Left ventricle myocardium superior (tissue), 1 donor: ENCODE data around the gene SPATA1. TPM values are rescaled to one million over a fixed set of nuclear protein-coding genes. Genes with fewer than 3 reads are reported as not detected.
"Not testable (repeated sequence)": the region's sequence is repeated elsewhere in the genome, so short reads cannot be mapped to it uniquely, and the experiment has no call there.

Experiments
- ATAC-seq: fragments of 200-7000 bp; cut with Tn5 transposase; one replicate; pipeline ENCODE4 v1.9.1; 2020; ENCODE audit warnings: mild to moderate bottlenecking, moderate library complexity
- DNase-seq: peaks from one replicate; pipeline ENCODE4 v3.0.0-alpha.2; 2020
- intact Hi-C: fragments of 100-400 bp; cut with micrococcal nuclease; formaldehyde crosslinking; loops from one replicate; pipeline ENCODE4 v1.11.0; 2022
- total RNA-seq: library from RNA; stranded (reverse); fragmentation: NEBNext Ultra II Directional; extraction: Animal tissue kit (Norgen Biotek cat#: 25700); gene quantifications from one replicate; pipeline ENCODE4 v1.2.1, GENCODE V29; 2021
- donor health status: DM: no; HTN: yes; CAD: no; lungs with severe emphysema.

Gene SPATA1
- total RNA-seq, 1 donor from 2014 or later = 1.7 TPM

GRCh38 chr1:84582802-84583587, 76.8 kb downstream of the SPATA1 start:
- intact Hi-C loops = no loop called here
- no peak for ATAC-seq
- no peak for DNase-seq

- ATAC-seq = peak; percentile 33
- no peak for DNase-seq
- intact Hi-C loops = no loop called here
Observed at GRCh38 chr1:84583648-84584047, 77.5 kb downstream of the SPATA1 start.

GRCh38 chr1:84584126-84584525, 77.9 kb downstream of the SPATA1 start:
- intact Hi-C loops = no loop called here
- no peak for ATAC-seq
- DNase-seq = no peak

- intact Hi-C loops = no loop called here
- DNase-seq = no peak
- no peak for ATAC-seq
Observed at GRCh38 chr1:84585803-84586202, 79.6 kb downstream of the SPATA1 start.

- ATAC-seq (no peak), DNase-seq (no peak)
- intact Hi-C loops = no loop called here
Observed at GRCh38 chr1:84587099-84587498, 80.9 kb downstream of the SPATA1 start.

- intact Hi-C loops, DNase-seq, ATAC-seq: not testable (repeated sequence)
Observed at GRCh38 chr1:84594959-84595358, 88.8 kb downstream of the SPATA1 start.

- no peak for DNase-seq
- no peak for ATAC-seq
- intact Hi-C loops = no loop called here
Observed at GRCh38 chr1:84597011-84597410, 90.8 kb downstream of the SPATA1 start.

- ATAC-seq (no peak), DNase-seq (no peak)
- intact Hi-C loops = no loop called here
Observed at GRCh38 chr1:84598418-84598817, 92.2 kb downstream of the SPATA1 start.

- ATAC-seq = peak; percentile 30
- intact Hi-C loops = no loop called here
Observed at GRCh38 chr1:84598846-84599741, 92.9 kb downstream of the SPATA1 start.

GRCh38 chr1:84600796-84601195, 94.6 kb downstream of the SPATA1 start:
- DNase-seq (no peak), ATAC-seq (no peak)
- intact Hi-C loops = loop anchor here (10.0 kb wide), 1 partner anchor 156 kb away; no protein-coding TSS in a partner anchor

More at GRCh38 chr1:84598846-84599741, 92.9 kb downstream of the SPATA1 start:
- no peak for DNase-seq

- ATAC-seq = peak; percentile 64
- intact Hi-C loops = loop anchor here (10.0 kb wide), 1 partner anchor 158 kb away; no protein-coding TSS in a partner anchor
- no peak for DNase-seq
Observed at GRCh38 chr1:84603223-84603622, 97.0 kb downstream of the SPATA1 start.

GRCh38 chr1:84603941-84604830, 98.0 kb downstream of the SPATA1 start:
- DNase-seq (peak; percentile 38), ATAC-seq (peak; percentile 90)
- intact Hi-C loops = loop anchor here (10.0 kb wide), 1 partner anchor 159 kb away; no protein-coding TSS in a partner anchor

- no peak for ATAC-seq
- intact Hi-C loops = loop anchor here (10.0 kb wide), 1 partner anchor 160 kb away; no protein-coding TSS in a partner anchor
- no peak for DNase-seq
Observed at GRCh38 chr1:84605157-84605556, 99.0 kb downstream of the SPATA1 start.

- no peak for ATAC-seq
- intact Hi-C loops = loop anchor here (10.0 kb wide), 1 partner anchor 162 kb away; no protein-coding TSS in a partner anchor
- DNase-seq = no peak
Observed at GRCh38 chr1:84606977-84607376, 100.8 kb downstream of the SPATA1 start.

GRCh38 chr1:84611091-84611490, 104.9 kb downstream of the SPATA1 start:
- no peak for ATAC-seq
- no peak for DNase-seq
- intact Hi-C loops = no loop called here

- ATAC-seq (no peak), DNase-seq (no peak)
- intact Hi-C loops = no loop called here
Observed at GRCh38 chr1:84611796-84612195, 105.6 kb downstream of the SPATA1 start.

- ATAC-seq (no peak), DNase-seq (no peak)
- intact Hi-C loops = no loop called here
Observed at GRCh38 chr1:84613026-84613425, 106.8 kb downstream of the SPATA1 start.

GRCh38 chr1:84613887-84614286, 107.7 kb downstream of the SPATA1 start:
- intact Hi-C loops = no loop called here
- ATAC-seq = no peak
- DNase-seq = no peak

- DNase-seq (no peak), ATAC-seq (no peak)
- intact Hi-C loops = no loop called here
Observed at GRCh38 chr1:84615790-84616189, 109.6 kb downstream of the SPATA1 start.
